NCI-H345 treated with DMSO at 0.1 percent for 48 hours (cell line): ENCODE results near the gene NUPR1.
"Not testable (repeated sequence)": the region's sequence is repeated elsewhere in the genome, so short reads cannot be mapped to it uniquely, and the experiment has no call there.

ENCODE experiments used
- DNase-seq: peaks from one replicate; lab custom pipeline; 2025; ENCODE audit not compliant: unreplicated experiment; lab: John Stamatoyannopoulos, UW

The NUPR1 gene

GRCh38 chr16:28527985-28528384 lies 10.8 kb downstream of the NUPR1 start:
- no peak for DNase-seq

GRCh38 chr16:28527100-28527785 lies 11.5 kb downstream of the NUPR1 start:
- not testable (repeated sequence) for DNase-seq

- no peak for DNase-seq
Measured at GRCh38 chr16:28526201-28527099, 12.3 kb downstream of the NUPR1 start.

- no peak for DNase-seq
Measured at GRCh38 chr16:28524681-28525171, 14.0 kb downstream of the NUPR1 start.

- no peak for DNase-seq
Measured at GRCh38 chr16:28522792-28523191, 16.0 kb downstream of the NUPR1 start.

GRCh38 chr16:28521436-28521835 lies 17.3 kb downstream of the NUPR1 start:
- DNase-seq: no peak

GRCh38 chr16:28520672-28521071 lies 18.1 kb downstream of the NUPR1 start:
- DNase-seq: no peak

GRCh38 chr16:28514246-28514645 lies 24.5 kb downstream of the NUPR1 start:
- no peak for DNase-seq

GRCh38 chr16:28513484-28514181 lies 25.1 kb downstream of the NUPR1 start:
- no peak for DNase-seq

GRCh38 chr16:28511801-28512789 lies 26.7 kb downstream of the NUPR1 start:
- no peak for DNase-seq

- no peak for DNase-seq
Measured at GRCh38 chr16:28511031-28511430, 27.7 kb downstream of the NUPR1 start.

GRCh38 chr16:28505489-28506137 lies 33.2 kb downstream of the NUPR1 start:
- DNase-seq: no peak

- no peak for DNase-seq
Measured at GRCh38 chr16:28504707-28505404, 33.9 kb downstream of the NUPR1 start.

GRCh38 chr16:28503470-28504259 lies 35.1 kb downstream of the NUPR1 start:
- no peak for DNase-seq

- no peak for DNase-seq
Measured at GRCh38 chr16:28502290-28502689, 36.5 kb downstream of the NUPR1 start.

- DNase-seq: no peak
Measured at GRCh38 chr16:28501258-28502232, 37.2 kb downstream of the NUPR1 start.

- not testable (repeated sequence) for DNase-seq
Measured at GRCh38 chr16:28500476-28501180, 38.1 kb downstream of the NUPR1 start.
